H1 (cell line): Measurements from ENCODE around the gene CPM. TPM values are rescaled to one million over a fixed set of nuclear protein-coding genes. Genes with fewer than 3 reads are reported as not detected.

ENCODE experiments used
- CTCF ChIA-PET: fragments of 300-600 bp; sonication (Branson Sonifier 250); formaldehyde crosslinking; loops from one replicate; lab custom pipeline; 2021; ENCODE audit not compliant: partially characterized antibody; lab: Charles Lee
- POLR2A ChIA-PET: fragments of 300-600 bp; sonication (Branson Sonifier 250); formaldehyde crosslinking; loops from one replicate; lab custom pipeline; 2021; ENCODE audit warnings: inconsistent platforms; ENCODE audit not compliant: partially characterized antibody; lab: Charles Lee
- DNase-seq, 2 experiments: peaks; one replicate each; pipeline versions ENCODE4 v3.0.0 to v3.0.0-alpha.2; 2010 to 2022; ENCODE audit warnings: low spot score in 2 of 2, low read depth in 1 of 2, mixed read lengths in 1 of 2
- FAIRE-seq: peaks from 2 replicates; lab custom pipeline; 2011; peaks lifted over from hg19 to GRCh38; lab: Jason Lieb, UNC
- H2AFZ ChIP-seq: 2 replicates; pipeline ENCODE4 v1.8.1; 2012; ENCODE audit warnings: low read length, inconsistent platforms
- H2AK5ac ChIP-seq: 2 replicates; pipeline ENCODE4 v1.6.1; 2013; ENCODE audit warnings: low read depth, low read length
- H2BK120ac ChIP-seq: replicated peaks from 2 replicates; pipeline ENCODE3; 2013; ENCODE audit warnings: low read depth, low read length, inconsistent platforms
- H2BK12ac ChIP-seq: 2 replicates; pipeline ENCODE4 v1.6.1; 2013; ENCODE audit warnings: low read depth, low read length
- H2BK15ac ChIP-seq: 2 replicates; pipeline ENCODE4 v1.6.1; 2013; ENCODE audit warnings: low read length
- H2BK20ac ChIP-seq: 2 replicates; pipeline ENCODE4 v1.6.1; 2013; ENCODE audit warnings: low read length
- H2BK5ac ChIP-seq: 2 replicates; pipeline ENCODE4 v1.6.1; 2013; ENCODE audit warnings: low read depth, low read length
- H3K14ac ChIP-seq: 2 replicates; pipeline ENCODE4 v1.6.1; 2013; ENCODE audit warnings: inconsistent platforms; ENCODE audit not compliant: insufficient read length
- H3K18ac ChIP-seq: 2 replicates; pipeline ENCODE4 v1.6.1; 2013; ENCODE audit warnings: low read length; ENCODE audit errors: extremely low read depth
- H3K23ac ChIP-seq: 2 replicates; pipeline ENCODE4 v1.6.1; 2013; ENCODE audit warnings: inconsistent platforms; ENCODE audit not compliant: insufficient read length
- H3K23me2 ChIP-seq: 2 replicates; pipeline ENCODE4 v1.6.1; 2013; ENCODE audit warnings: low read depth, low read length
- H3K27ac ChIP-seq: 2 replicates; pipeline ENCODE4 v1.6.1; 2011; ENCODE audit warnings: low read depth, low read length, inconsistent platforms
- H3K27me3 ChIP-seq, 4 experiments: replicated peaks in 1 of 4; 1 replicate in 1 of 4; 2 replicates in 3 of 4; pipeline versions ENCODE4 v1.6.1 to v1.8.1; 2011 to 2013; ENCODE audit warnings: low read length in 3 of 4, mild to moderate bottlenecking in 3 of 4, inconsistent platforms in 2 of 4, mixed read lengths in 2 of 4, moderate library complexity in 1 of 4; ENCODE audit not compliant: control insufficient read depth in 3 of 4, insufficient read depth in 3 of 4; ENCODE audit errors: extremely low read depth in 1 of 4
- H3K36me3 ChIP-seq, 4 experiments: 2 replicates each; pipeline versions ENCODE4 v1.6.1 to v1.8.1; 2011 to 2013; ENCODE audit warnings: mild to moderate bottlenecking in 4 of 4, low read length in 3 of 4, moderate library complexity in 2 of 4, control low read depth in 1 of 4, inconsistent platforms in 1 of 4; ENCODE audit not compliant: insufficient read depth in 4 of 4, control insufficient read depth in 2 of 4
- H3K4ac ChIP-seq: replicated peaks from 2 replicates; pipeline ENCODE3; 2013; ENCODE audit warnings: low read length, low read depth, mixed read lengths, inconsistent platforms; ENCODE audit not compliant: insufficient read length
- H3K4me1 ChIP-seq, 4 experiments: replicated peaks in 1 of 4; 1 replicate in 1 of 4; 2 replicates in 3 of 4; pipeline versions ENCODE4 v1.6.1 to v1.8.1; 2011 to 2013; ENCODE audit warnings: low read length in 3 of 4, inconsistent platforms in 2 of 4, mixed read lengths in 1 of 4; ENCODE audit not compliant: insufficient read depth in 4 of 4, control insufficient read depth in 3 of 4
- H3K4me2 ChIP-seq, 2 experiments: 2 replicates each; pipeline versions ENCODE4 v1.6.1 to v1.8.1; 2011 to 2013; ENCODE audit warnings: low read depth in 2 of 2, low read length in 2 of 2, control low read depth in 1 of 2, inconsistent platforms in 1 of 2, mild to moderate bottlenecking in 1 of 2; ENCODE audit not compliant: insufficient read depth in 1 of 2
- H3K4me3 ChIP-seq, 4 experiments: fragments of 200-600, 300-600 bp in 1 of 4; sonication (generic), shearing (Covaris generic), sonication (Bioruptor Twin) in 1 of 4; 2 replicates each; pipeline versions ENCODE4 v1.5.1 to v1.8.1; 2011 to 2016; ENCODE audit warnings: low read length in 4 of 4, low read depth in 3 of 4, control low read depth in 2 of 4, inconsistent platforms in 2 of 4, mild to moderate bottlenecking in 2 of 4, mixed read lengths in 1 of 4, moderate library complexity in 1 of 4; ENCODE audit not compliant: insufficient read depth in 2 of 4; ENCODE audit errors: extremely low read depth in 1 of 4
- H3K56ac ChIP-seq: replicated peaks from 2 replicates; pipeline ENCODE3; 2013; ENCODE audit warnings: low read depth, mild to moderate bottlenecking, mixed read lengths, low read length, inconsistent platforms; ENCODE audit not compliant: insufficient read length
- H3K79me1 ChIP-seq: 2 replicates; pipeline ENCODE4 v1.6.1; 2013; ENCODE audit warnings: low read depth, low read length, control low read depth
- H3K79me2 ChIP-seq, 2 experiments: 2 replicates each; pipeline versions ENCODE4 v1.6.1 to v1.8.1; 2012 to 2013; ENCODE audit warnings: low read length in 2 of 2, mild to moderate bottlenecking in 2 of 2, inconsistent platforms in 1 of 2; ENCODE audit not compliant: insufficient read depth in 2 of 2, control insufficient read depth in 1 of 2
- H3K9ac ChIP-seq, 4 experiments: replicated peaks in 1 of 4; 1 replicate in 1 of 4; 2 replicates in 3 of 4; pipeline versions ENCODE4 v1.6.1 to v1.8.1; 2011 to 2013; ENCODE audit warnings: low read depth in 3 of 4, low read length in 3 of 4, control low read depth in 2 of 4, mild to moderate bottlenecking in 2 of 4, moderate library complexity in 2 of 4, inconsistent platforms in 1 of 4; ENCODE audit errors: extremely low read depth in 1 of 4
- H3K9me3 ChIP-seq, 2 experiments: 2 replicates each; pipeline versions ENCODE4 v1.6.1 to v1.8.1; 2012 to 2013; ENCODE audit warnings: mild to moderate bottlenecking in 2 of 2, moderate library complexity in 2 of 2, control low read depth in 1 of 2, inconsistent platforms in 1 of 2, low read depth in 1 of 2, low read length in 1 of 2, mixed read lengths in 1 of 2; ENCODE audit not compliant: insufficient read depth in 2 of 2
- H4K20me1 ChIP-seq, 2 experiments: replicated peaks in 1 of 2; 2 replicates each; pipeline versions ENCODE3 to v1.8.1; 2011 to 2013; ENCODE audit warnings: inconsistent platforms in 2 of 2, low read length in 2 of 2, mild to moderate bottlenecking in 1 of 2; ENCODE audit not compliant: insufficient read depth in 2 of 2, control insufficient read depth in 1 of 2
- H4K5ac ChIP-seq: 2 replicates; pipeline ENCODE4 v1.6.1; 2013; ENCODE audit warnings: low read length, low read depth, mixed read lengths, inconsistent platforms; ENCODE audit not compliant: insufficient read length
- H4K8ac ChIP-seq: 2 replicates; pipeline ENCODE4 v1.8.0; 2013; ENCODE audit warnings: mild to moderate bottlenecking, moderate library complexity, low read length, inconsistent platforms; ENCODE audit not compliant: insufficient read depth; ENCODE audit errors: extremely low read depth
- H4K91ac ChIP-seq: replicated peaks from 2 replicates; pipeline ENCODE3; 2013; ENCODE audit warnings: low read length, mixed read lengths, inconsistent platforms; ENCODE audit not compliant: insufficient read length
- BCL11A ChIP-seq, 2 experiments: IDR thresholded peaks; one replicate each; pipeline ENCODE4 v1.6.1; 2011; ENCODE audit warnings: low read depth in 2 of 2, low read length in 2 of 2, mild to moderate bottlenecking in 2 of 2
- CEBPB ChIP-seq: IDR thresholded peaks from 2 replicates; pipeline ENCODE4 v1.6.1; 2012; ENCODE audit warnings: low read depth, low read length
- GABPA ChIP-seq: IDR thresholded peaks from 2 replicates; pipeline ENCODE4 v1.6.1; 2011; ENCODE audit warnings: mild to moderate bottlenecking, low read length, moderate library complexity, borderline replicate concordance; ENCODE audit not compliant: insufficient read depth
- KDM4A ChIP-seq: IDR thresholded peaks from one replicate; pipeline ENCODE4 v1.7.1; 2012; ENCODE audit warnings: low read depth, mild to moderate bottlenecking, moderate library complexity, low read length, inconsistent platforms; ENCODE audit not compliant: severe bottlenecking
- SIX5 ChIP-seq: IDR thresholded peaks from 2 replicates; pipeline ENCODE4 v1.6.1; 2011; ENCODE audit warnings: mild to moderate bottlenecking, low read depth, low read length
- SP1 ChIP-seq: IDR thresholded peaks from 2 replicates; pipeline ENCODE4 v1.6.1; 2011; ENCODE audit warnings: low read depth, low read length
- SP2 ChIP-seq: IDR thresholded peaks from 2 replicates; pipeline ENCODE4 v1.6.1; 2012; ENCODE audit warnings: mild to moderate bottlenecking, low read length, inconsistent platforms
- WGBS, 2 experiments: shearing (Covaris generic) in 1 of 2; methylation state at CpG; one replicate each; pipeline versions ENCODE4 v1.1.6 to v1.1.7; 2013 to 2015; ENCODE audit warnings: low lambda C conversion rate in 2 of 2, mixed read lengths in 2 of 2, inconsistent platforms in 1 of 2, low coverage in 1 of 2, missing lambda C conversion rate in 1 of 2; ENCODE audit not compliant: insufficient replicate concordance in 2 of 2, insufficient coverage in 1 of 2, insufficient read length in 1 of 2; ENCODE audit errors: extremely low coverage in 1 of 2, missing lambda C conversion rate in 1 of 2; 5-methylcytosine and 5-hydroxymethylcytosine counted together
- long read RNA-seq, 2 experiments: library from RNA in 1 of 2; library from capped mRNA in 1 of 2; stranded (forward); transcript quantifications; one replicate each; pipeline ENCODE4 v2.0.0, GENCODE V29; 2021; ENCODE audit warnings: inconsistent platforms in 1 of 2
- polyA minus RNA-seq, 3 experiments: library from RNA; depleted of rRNA, polyadenylated mRNA; stranded (reverse); fragments of >200 nt; gene quantifications; 1 replicate in 2 of 3; 2 replicates in 1 of 3; pipeline ENCODE4 v1.2.3, GENCODE V29; 2011
- polyA plus RNA-seq, 7 experiments: library from polyadenylated mRNA; depleted of rRNA in 3 of 7; stranded (reverse) in 5 of 7; unstranded in 2 of 7; fragments of >200 nt in 5 of 7; fragments of 200-250 nt in 2 of 7; gene quantifications; 1 replicate in 5 of 7; 2 replicates in 1 of 7; 4 replicates in 1 of 7; pipeline versions ENCODE4 v1.2.1 to v1.2.3, GENCODE V29; 2011 to 2013; ENCODE audit warnings: missing spikeins in 2 of 7, mixed read lengths in 2 of 7
- total RNA-seq: library from RNA; stranded (reverse); fragmentation: NEBNext Ultra II Directional; extraction: Animal tissue kit (Norgen Biotek cat#: 25700); gene quantifications from 2 replicates; pipeline ENCODE4 v1.2.1, GENCODE V29; 2021
- TF ChIP-seq, protein P1 (sequence below): IDR thresholded peaks from 2 replicates; pipeline ENCODE4 v1.6.1; 2011; ENCODE audit warnings: low read length, improper control_type of control experiment

The CPM gene
- total RNA-seq (1.1 and 3.1 TPM in 2 replicates), polyA plus RNA-seq (2011; rRNA removed) (0.33 and 0.85 TPM in 2 replicates), polyA minus RNA-seq (2011; rRNA and poly(A)+ RNA removed) (1.8 and 2.7 TPM in 2 replicates)
- 0.72 TPM for polyA plus RNA-seq (2011; cell fraction: cytosol; rRNA removed)
- 0.57 TPM for polyA plus RNA-seq (2011; cell fraction: nucleus; rRNA removed)
- 0.52 to 1.5 TPM (median 0.79 TPM) in 4 replicates for polyA plus RNA-seq (2012, experiment 1 of 2)
- 0.25 TPM for polyA plus RNA-seq (2012, experiment 2 of 2)
- 0.99 TPM for polyA plus RNA-seq (2013, experiment 1 of 2)
- 1.8 TPM for polyA plus RNA-seq (2013, experiment 2 of 2)
- polyA minus RNA-seq (2011; cell fraction: cytosol; rRNA and poly(A)+ RNA removed) = 2.8 TPM
- 0.60 TPM for polyA minus RNA-seq (2011; cell fraction: nucleus; rRNA and poly(A)+ RNA removed)
- long read RNA-seq, experiment 1, partial matches to known transcripts = 1 of 1 reads
- long read RNA-seq, experiment 1, other reads (novel, unspliced or antisense) = 0 of 1 reads
- long read RNA-seq, experiment 2 = 0 reads

DNA sequence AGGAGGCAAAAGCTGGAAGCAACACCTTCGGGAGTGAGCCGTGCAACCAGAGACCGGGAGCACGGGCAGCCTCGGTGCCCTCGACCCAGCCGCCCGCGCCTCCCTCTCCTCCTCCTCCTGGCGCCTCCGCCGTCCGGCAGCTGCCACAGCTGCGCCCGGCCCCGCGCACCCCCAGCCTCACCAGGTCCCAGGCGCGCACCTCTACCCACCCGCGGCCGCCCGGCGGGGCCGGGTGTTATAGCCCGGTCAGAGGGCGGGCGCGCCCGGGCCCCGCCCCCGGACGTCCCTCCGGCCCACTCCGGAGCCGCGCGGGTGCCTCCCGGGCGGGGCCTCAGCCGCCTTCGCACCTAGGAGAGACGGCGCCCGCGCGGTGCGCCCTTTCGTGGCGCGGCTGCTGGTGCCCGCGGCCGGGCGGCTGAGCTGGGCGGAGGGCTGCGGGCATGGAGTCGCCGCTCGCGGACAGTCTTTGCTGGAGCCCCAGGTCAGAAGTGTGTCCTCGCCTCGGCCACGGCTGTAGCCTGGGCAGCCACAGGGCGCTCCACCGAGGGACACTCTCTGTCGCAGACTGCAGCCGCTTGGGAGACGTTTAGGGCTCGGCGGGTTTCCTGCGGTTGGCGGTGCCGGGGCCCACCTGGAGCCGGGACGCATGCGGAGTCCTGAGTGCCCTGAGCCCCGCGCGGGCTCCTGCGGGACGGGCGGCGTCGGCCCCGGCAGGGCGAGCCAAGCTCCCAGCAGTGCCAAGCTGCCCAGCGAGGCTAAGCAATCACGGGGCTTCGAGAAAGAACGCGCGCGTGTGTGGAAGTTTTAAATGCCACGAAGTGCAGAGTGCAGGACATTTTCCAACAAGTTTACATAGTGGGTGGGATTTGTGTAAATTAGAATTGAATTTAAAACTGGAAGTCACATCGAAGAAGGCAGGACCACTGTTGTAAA, at the start of gene CPM:
Gene CPM (minus strand): TSS at position 211 of the 933 bp plus-strand sequence. CDS start 334 bp downstream, outside the sequence.
- Histone ChIP-seq H2BK12ac (peak within 1 kb of the TSS; percentile 50; the same call in 1 of the 2 replicates), H3K27me3 (peaks cover 10 to 29% (median 24%) of the 10 kb centered on the region in 4 experiments), H3K23me2 (peaks cover 12% of the 10 kb centered on the region), H3K9ac (peak within 1 kb of the TSS in 3 of 4 experiments; percentile 6 to 45 (median 25); a peak in 3 of 7 replicates), H3K4me3 (peak within 1 kb of the TSS; percentile 30 to 65 (median 58)), H2BK20ac (no peak within 1 kb of the TSS), H3K4me1 (peaks cover 0 to 7% (median 1%) of the 10 kb centered on the region in 4 experiments; a peak in 5 of 7 replicates), H3K27ac (no peak within 1 kb of the TSS), H4K8ac (peak within 1 kb of the TSS; percentile 92), H3K36me3 (no peaks in the 10 kb centered on the region), H2BK5ac (no peak within 1 kb of the TSS), H3K23ac (no peak within 1 kb of the TSS), H3K14ac (no peak within 1 kb of the TSS), H4K5ac (no peak within 1 kb of the TSS), H2AK5ac (no peak within 1 kb of the TSS), H3K4me2 (peak within 1 kb of the TSS; percentile 90 to 95), H2AFZ (peak within 1 kb of the TSS; percentile 33; the same call in 1 of the 2 replicates), H3K56ac (no peak within 1 kb of the TSS), H3K79me2 (no peaks in the 10 kb centered on the region), H3K4ac (no peak within 1 kb of the TSS), H2BK15ac (no peak within 1 kb of the TSS), H4K20me1 (no peaks in the 10 kb centered on the region), H3K9me3 (no peaks in the 10 kb centered on the region), H2BK120ac (no peak within 1 kb of the TSS), H3K18ac (no peak within 1 kb of the TSS; the same call in 1 of the 2 replicates), H4K91ac (no peak within 1 kb of the TSS), H3K79me1 (no peaks in the 10 kb centered on the region)
- WGBS, 2 experiments = 7% methylated on average over 67 of the region's 96 CpGs; no CpG with 5 or more reads in 1 of the 2 experiments
- FAIRE-seq = no peak
- CTCF ChIA-PET = interaction anchor here (1.2 kb wide), 1 partner anchor 139 kb away, joined by 3 read pairs; no protein-coding TSS in a partner anchor
- peak in 1 of 2 experiments; percentile 77 for DNase-seq
- POLR2A ChIA-PET = no interaction called here
- TF ChIP-seq GABPA (no peak), SP1 (no peak), SP2 (no peak), CEBPB (no peak), SIX5 (no peak), BCL11A (IDR thresholded peaks at IDR 0.05; ENCODE audit: low read depth in 2 of 2, low read length in 2 of 2) (no peak), KDM4A (peak; percentile 93)
- TF ChIP-seq, protein P1, sequence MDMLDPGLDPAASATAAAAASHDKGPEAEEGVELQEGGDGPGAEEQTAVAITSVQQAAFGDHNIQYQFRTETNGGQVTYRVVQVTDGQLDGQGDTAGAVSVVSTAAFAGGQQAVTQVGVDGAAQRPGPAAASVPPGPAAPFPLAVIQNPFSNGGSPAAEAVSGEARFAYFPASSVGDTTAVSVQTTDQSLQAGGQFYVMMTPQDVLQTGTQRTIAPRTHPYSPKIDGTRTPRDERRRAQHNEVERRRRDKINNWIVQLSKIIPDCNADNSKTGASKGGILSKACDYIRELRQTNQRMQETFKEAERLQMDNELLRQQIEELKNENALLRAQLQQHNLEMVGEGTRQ = no peak
